Measurements from ENCODE around the gene FAM8A1. TPM values are rescaled to one million over a fixed set of nuclear protein-coding genes. Genes with fewer than 3 reads are reported as not detected.

FAM8A1 gene, protein sequence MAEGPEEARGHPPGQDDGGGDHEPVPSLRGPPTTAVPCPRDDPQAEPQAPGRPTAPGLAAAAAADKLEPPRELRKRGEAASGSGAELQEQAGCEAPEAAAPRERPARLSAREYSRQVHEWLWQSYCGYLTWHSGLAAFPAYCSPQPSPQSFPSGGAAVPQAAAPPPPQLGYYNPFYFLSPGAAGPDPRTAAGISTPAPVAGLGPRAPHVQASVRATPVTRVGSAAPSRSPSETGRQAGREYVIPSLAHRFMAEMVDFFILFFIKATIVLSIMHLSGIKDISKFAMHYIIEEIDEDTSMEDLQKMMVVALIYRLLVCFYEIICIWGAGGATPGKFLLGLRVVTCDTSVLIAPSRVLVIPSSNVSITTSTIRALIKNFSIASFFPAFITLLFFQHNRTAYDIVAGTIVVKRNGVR
- polyA plus RNA-seq (2012; ENCODE audit: low read depth, missing spikeins): 3.6 TPM

DNA sequence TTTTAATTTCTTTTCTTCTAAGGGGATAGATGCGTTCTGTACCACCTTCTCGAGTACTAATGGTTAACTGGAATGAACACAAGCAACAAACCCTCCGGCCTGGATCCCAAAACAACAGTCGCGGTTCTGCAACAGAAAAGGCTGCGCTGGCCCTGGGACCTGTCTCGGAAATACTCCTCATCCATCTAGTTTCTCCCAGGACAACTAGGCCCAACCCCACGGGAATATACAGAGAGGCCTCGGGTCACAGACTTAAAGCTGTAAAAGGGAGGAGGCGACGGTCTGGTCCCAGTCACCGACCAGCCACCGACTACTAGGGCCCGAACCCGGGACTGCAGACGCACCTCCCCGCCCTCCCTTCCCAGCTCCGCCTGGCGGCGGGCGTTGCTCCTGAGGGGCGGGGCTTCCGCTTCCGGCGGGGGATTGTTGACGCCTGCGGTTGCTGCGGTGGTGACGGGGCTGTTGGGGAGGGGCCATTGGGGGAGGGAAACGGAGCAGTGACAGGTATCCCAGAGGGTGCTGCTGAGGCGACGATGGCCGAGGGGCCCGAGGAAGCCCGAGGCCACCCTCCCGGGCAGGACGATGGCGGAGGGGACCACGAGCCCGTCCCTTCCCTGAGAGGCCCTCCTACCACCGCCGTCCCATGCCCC is at the start of gene FAM8A1:
TSS of gene FAM8A1 (plus strand) at position 426 of the 650 bp plus-strand sequence. CDS start at position 534, 108 bp downstream.
- FAIRE-seq (peak; percentile 98), DNase-seq (ENCODE audit: insufficient read length, low spot score) (peak; percentile 84)
- TF ChIP-seq POLR2A (IDR thresholded peaks at IDR 0.05; ENCODE audit: low read depth, low read length) (peak; percentile 49; the same call in 1 of the 2 replicates), PAX5 (IDR thresholded peaks at IDR 0.05; ENCODE audit: insufficient read depth, low read length, severe bottlenecking) (no peak), TAF1 (IDR thresholded peaks at IDR 0.05; ENCODE audit: low read depth, low read length) (no peak), SPI1 (IDR thresholded peaks at IDR 0.05; ENCODE audit: low read depth, low read length) (0 out of 2 replicates have a peak, but pooled peaks have one; percentile 30), POU2F2 (IDR thresholded peaks at IDR 0.05; ENCODE audit: low read depth, low read length) (peak; percentile 64), POLR2AphosphoS5 (IDR thresholded peaks at IDR 0.05; ENCODE audit: low read depth, low read length) (no peak)

DNA sequence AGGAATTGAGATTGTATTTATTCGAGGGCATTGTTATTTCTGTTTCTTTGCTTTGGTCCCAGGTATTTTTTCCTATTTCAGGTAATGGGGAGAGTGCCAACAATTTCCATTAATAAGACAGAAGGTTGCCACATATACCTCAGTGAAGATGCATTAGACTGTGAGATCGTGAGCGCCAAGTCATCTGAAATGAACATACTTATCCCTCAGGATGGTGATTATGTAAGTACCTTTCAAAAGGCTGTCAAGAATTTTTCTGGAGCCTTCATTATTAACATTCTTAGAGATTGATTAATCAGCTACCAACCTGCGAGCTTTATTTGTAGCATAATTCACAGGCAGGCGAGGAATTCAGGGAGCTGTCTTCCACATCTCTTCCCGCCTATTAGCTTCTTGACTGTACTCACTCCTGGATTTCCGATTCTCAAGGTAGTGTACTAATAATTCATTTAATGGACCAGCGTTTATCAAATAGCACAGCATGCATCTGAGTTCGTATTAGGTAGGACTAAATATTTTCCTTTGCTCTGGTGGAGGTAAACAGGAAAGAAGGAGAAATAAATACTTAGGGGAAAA is 48.6 kb upstream of the FAM8A1 start:
- DNase-seq (ENCODE audit: insufficient read length, low spot score) (no peak), FAIRE-seq (no peak)

DNA sequence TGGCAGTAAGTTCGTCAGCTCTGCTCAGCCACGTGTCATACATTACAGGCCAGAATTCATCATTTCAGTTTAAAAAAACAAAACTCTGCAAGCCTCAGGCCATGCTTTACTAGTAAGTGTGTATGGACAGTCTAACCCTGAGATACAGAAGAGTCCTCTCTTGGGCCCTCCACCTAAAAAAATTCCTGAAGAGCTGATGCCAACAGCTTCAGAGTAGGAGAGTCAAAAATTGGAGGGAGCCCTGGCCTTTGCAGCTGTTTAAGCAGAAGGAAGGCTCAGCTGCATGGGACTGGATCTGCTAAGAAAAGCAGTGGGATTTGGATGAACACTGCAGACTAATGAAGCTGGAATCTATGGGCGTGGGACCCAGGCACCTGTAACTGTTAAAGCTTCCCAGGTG is 47.2 kb upstream of the FAM8A1 start:
- no peak for FAIRE-seq
- no peak for DNase-seq (ENCODE audit: insufficient read length, low spot score)
- no peak for TF ChIP-seq POU2F2 (IDR thresholded peaks at IDR 0.05; ENCODE audit: low read depth, low read length)
- no peak for TF ChIP-seq SPI1 (IDR thresholded peaks at IDR 0.05; ENCODE audit: low read depth, low read length)
- no peak for TF ChIP-seq POLR2AphosphoS5 (IDR thresholded peaks at IDR 0.05; ENCODE audit: low read depth, low read length)
- no peak for TF ChIP-seq POLR2A (IDR thresholded peaks at IDR 0.05; ENCODE audit: low read depth, low read length)
- no peak for TF ChIP-seq TAF1 (IDR thresholded peaks at IDR 0.05; ENCODE audit: low read depth, low read length)
- no peak for TF ChIP-seq PAX5 (IDR thresholded peaks at IDR 0.05; ENCODE audit: insufficient read depth, low read length, severe bottlenecking)

More for the DNA sequence above, 48.6 kb upstream of the FAM8A1 start:
- TF ChIP-seq POLR2A (IDR thresholded peaks at IDR 0.05; ENCODE audit: low read depth, low read length) (no peak), TAF1 (IDR thresholded peaks at IDR 0.05; ENCODE audit: low read depth, low read length) (no peak), POU2F2 (IDR thresholded peaks at IDR 0.05; ENCODE audit: low read depth, low read length) (no peak), SPI1 (IDR thresholded peaks at IDR 0.05; ENCODE audit: low read depth, low read length) (no peak), PAX5 (IDR thresholded peaks at IDR 0.05; ENCODE audit: insufficient read depth, low read length, severe bottlenecking) (no peak), POLR2AphosphoS5 (IDR thresholded peaks at IDR 0.05; ENCODE audit: low read depth, low read length) (no peak)

DNA sequence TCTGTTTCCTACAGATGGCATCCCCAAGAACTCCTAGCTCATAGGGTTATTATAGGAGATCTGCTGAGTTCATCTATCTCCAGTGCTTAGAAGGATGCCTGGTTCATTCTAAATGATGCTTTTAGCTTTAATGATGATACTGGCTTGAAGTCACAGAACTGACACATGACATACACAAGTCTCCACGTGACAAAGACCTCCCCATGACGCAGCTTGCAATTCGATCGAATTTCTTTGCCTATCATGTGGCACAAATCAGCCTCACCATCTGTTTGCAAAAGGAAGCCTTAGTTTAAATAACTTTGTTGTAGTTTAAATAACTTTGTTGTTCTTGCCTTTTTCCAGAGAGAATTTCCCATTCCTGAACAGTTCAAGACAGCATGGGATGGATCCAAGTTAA is 44.1 kb upstream of the FAM8A1 start:
- TF ChIP-seq POLR2AphosphoS5 (IDR thresholded peaks at IDR 0.05; ENCODE audit: low read depth, low read length) (no peak), POU2F2 (IDR thresholded peaks at IDR 0.05; ENCODE audit: low read depth, low read length) (no peak), POLR2A (IDR thresholded peaks at IDR 0.05; ENCODE audit: low read depth, low read length) (no peak), SPI1 (IDR thresholded peaks at IDR 0.05; ENCODE audit: low read depth, low read length) (no peak), PAX5 (IDR thresholded peaks at IDR 0.05; ENCODE audit: insufficient read depth, low read length, severe bottlenecking) (no peak), TAF1 (IDR thresholded peaks at IDR 0.05; ENCODE audit: low read depth, low read length) (no peak)
- DNase-seq (ENCODE audit: insufficient read length, low spot score): no peak
- no peak for FAIRE-seq

DNA sequence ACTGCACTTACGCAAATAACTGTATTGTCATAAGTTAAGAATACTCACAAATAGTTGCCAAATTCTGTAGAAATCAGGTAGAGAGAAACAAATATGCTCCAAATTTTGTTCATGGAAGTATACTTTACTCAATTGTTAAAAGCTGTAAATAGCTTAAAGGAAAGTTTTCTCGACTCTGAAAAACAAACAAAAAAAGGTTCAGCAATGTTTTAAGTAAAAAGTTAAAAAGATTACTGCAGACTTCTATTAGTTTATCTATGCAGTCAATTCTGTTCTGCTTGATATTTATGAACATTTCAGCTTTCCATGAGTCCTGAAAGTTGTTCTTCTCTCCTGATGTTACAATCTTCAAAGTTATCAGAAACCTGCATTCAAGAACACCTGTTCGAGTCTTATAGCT is 37.5 kb upstream of the FAM8A1 start:
- FAIRE-seq (no peak), DNase-seq (ENCODE audit: insufficient read length, low spot score) (no peak)

DNA sequence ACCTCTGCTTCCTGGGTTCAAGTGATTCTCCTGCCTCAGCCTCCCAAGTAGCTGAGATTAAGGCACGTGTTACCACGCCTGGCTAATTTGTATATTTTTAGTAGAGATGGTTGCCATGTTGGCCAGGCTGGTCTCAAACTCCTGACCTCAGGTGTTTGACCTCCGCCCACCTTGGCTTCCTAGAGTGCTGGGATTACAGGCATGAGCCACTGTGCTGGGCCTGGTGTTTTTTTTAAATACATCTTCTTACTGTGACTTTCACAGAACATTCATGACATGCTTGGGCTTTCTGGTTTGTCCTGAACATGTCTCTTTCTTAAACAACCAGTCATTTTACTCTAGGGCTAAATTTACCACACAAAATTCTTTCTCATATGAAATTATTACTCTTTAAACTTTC is 34.7 kb upstream of the FAM8A1 start:
- DNase-seq (ENCODE audit: insufficient read length, low spot score) (no peak), FAIRE-seq (no peak)

More for the DNA sequence above, 37.5 kb upstream of the FAM8A1 start:
- TF ChIP-seq POLR2AphosphoS5 (IDR thresholded peaks at IDR 0.05; ENCODE audit: low read depth, low read length) (no peak), SPI1 (IDR thresholded peaks at IDR 0.05; ENCODE audit: low read depth, low read length) (no peak), POU2F2 (IDR thresholded peaks at IDR 0.05; ENCODE audit: low read depth, low read length) (no peak), PAX5 (IDR thresholded peaks at IDR 0.05; ENCODE audit: insufficient read depth, low read length, severe bottlenecking) (no peak), POLR2A (IDR thresholded peaks at IDR 0.05; ENCODE audit: low read depth, low read length) (no peak), TAF1 (IDR thresholded peaks at IDR 0.05; ENCODE audit: low read depth, low read length) (no peak)

DNA sequence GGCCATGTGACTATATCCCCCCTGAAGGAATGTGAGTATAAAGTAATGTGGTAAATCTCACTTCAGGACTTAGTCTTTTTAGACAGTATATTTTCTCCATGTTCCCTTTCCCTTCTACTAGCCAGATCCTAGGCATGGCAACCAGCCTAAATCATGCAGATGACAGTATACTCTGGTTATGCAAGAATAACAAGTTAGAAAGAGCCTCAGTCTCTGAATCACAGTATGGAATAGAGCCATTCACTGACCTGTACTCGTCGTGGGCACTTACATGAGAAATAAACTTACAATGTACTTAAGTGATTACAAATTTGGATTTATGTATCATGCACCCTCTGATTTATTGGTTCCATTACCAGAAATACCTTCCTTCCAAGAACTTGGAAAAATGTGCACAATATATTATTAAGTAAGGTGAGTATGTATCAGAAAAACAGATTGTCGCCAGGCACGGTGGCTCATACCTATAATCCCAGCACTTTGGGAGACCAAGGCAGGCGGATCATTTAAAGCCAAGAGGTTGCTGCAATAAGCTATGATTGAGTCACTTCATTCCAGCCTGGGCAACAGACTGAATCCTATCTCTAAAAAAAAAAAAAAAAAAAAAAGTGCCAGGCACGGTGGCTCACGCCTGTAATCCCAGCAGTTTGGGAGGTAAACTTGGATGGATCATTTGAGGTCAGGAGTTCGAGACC is 25.1 kb upstream of the FAM8A1 start:
- DNase-seq (ENCODE audit: insufficient read length, low spot score) (no peak), FAIRE-seq (no peak)
- TF ChIP-seq PAX5 (IDR thresholded peaks at IDR 0.05; ENCODE audit: insufficient read depth, low read length, severe bottlenecking) (no peak), SPI1 (IDR thresholded peaks at IDR 0.05; ENCODE audit: low read depth, low read length) (no peak), POLR2AphosphoS5 (IDR thresholded peaks at IDR 0.05; ENCODE audit: low read depth, low read length) (no peak), POLR2A (IDR thresholded peaks at IDR 0.05; ENCODE audit: low read depth, low read length) (no peak), TAF1 (IDR thresholded peaks at IDR 0.05; ENCODE audit: low read depth, low read length) (no peak), POU2F2 (IDR thresholded peaks at IDR 0.05; ENCODE audit: low read depth, low read length) (no peak)

More for the DNA sequence above, 34.7 kb upstream of the FAM8A1 start:
- TF ChIP-seq TAF1 (IDR thresholded peaks at IDR 0.05; ENCODE audit: low read depth, low read length) (no peak), POLR2AphosphoS5 (IDR thresholded peaks at IDR 0.05; ENCODE audit: low read depth, low read length) (no peak), PAX5 (IDR thresholded peaks at IDR 0.05; ENCODE audit: insufficient read depth, low read length, severe bottlenecking) (no peak), SPI1 (IDR thresholded peaks at IDR 0.05; ENCODE audit: low read depth, low read length) (no peak), POU2F2 (IDR thresholded peaks at IDR 0.05; ENCODE audit: low read depth, low read length) (no peak), POLR2A (IDR thresholded peaks at IDR 0.05; ENCODE audit: low read depth, low read length) (no peak)

DNA sequence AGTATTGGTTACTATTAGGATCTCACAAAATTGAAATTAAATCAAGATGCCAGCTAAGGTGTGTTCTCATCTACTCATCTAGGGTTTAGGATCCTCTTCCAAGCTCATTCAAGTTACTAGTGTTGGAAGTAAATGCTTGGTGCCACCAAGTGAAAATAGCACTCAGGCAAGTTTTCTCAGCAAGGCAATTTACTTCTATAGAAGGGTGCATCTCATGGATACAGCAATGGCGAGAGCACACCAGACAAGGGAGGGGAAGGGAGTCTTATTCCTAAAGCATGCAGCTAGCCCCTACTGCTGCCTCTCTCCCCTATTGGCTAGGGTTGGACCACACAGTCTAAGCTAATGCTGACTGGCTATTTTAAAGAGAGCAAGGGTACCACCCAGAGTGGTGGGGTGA is 23.0 kb upstream of the FAM8A1 start:
- no peak for FAIRE-seq
- TF ChIP-seq SPI1 (IDR thresholded peaks at IDR 0.05; ENCODE audit: low read depth, low read length): no peak
- TF ChIP-seq PAX5 (IDR thresholded peaks at IDR 0.05; ENCODE audit: insufficient read depth, low read length, severe bottlenecking): no peak
- no peak for TF ChIP-seq TAF1 (IDR thresholded peaks at IDR 0.05; ENCODE audit: low read depth, low read length)
- TF ChIP-seq POLR2A (IDR thresholded peaks at IDR 0.05; ENCODE audit: low read depth, low read length): no peak
- TF ChIP-seq POLR2AphosphoS5 (IDR thresholded peaks at IDR 0.05; ENCODE audit: low read depth, low read length): no peak
- TF ChIP-seq POU2F2 (IDR thresholded peaks at IDR 0.05; ENCODE audit: low read depth, low read length): no peak
- DNase-seq (ENCODE audit: insufficient read length, low spot score): no peak
